Effector memory CD4-positive, alpha-beta T cell (primary cell): Measurements from ENCODE around the gene MMP11.
"Not testable (repeated sequence)": the region's sequence is repeated elsewhere in the genome, so short reads cannot be mapped to it uniquely, and the experiment has no call there.

Experiments
- DNase-seq, 3 donors: peaks; one replicate each; pipeline ENCODE4 v3.0.0-alpha.2; 2020
- H3K27ac ChIP-seq: 2 replicates; pipeline ENCODE4 v1.7.0; 2013; ENCODE audit warnings: mild to moderate bottlenecking, low read length, moderate library complexity; ENCODE audit not compliant: insufficient read depth, poor library complexity, severe bottlenecking
- H3K27me3 ChIP-seq: replicated peaks from 2 replicates; pipeline ENCODE4 v1.7.0; 2013; ENCODE audit warnings: mild to moderate bottlenecking, low read length; ENCODE audit not compliant: insufficient read depth, control insufficient read depth, poor library complexity, severe bottlenecking
- H3K36me3 ChIP-seq: 2 replicates; pipeline ENCODE4 v1.7.0; 2013; ENCODE audit warnings: mild to moderate bottlenecking, low read length, moderate library complexity; ENCODE audit not compliant: control insufficient read depth, insufficient read depth
- H3K4me1 ChIP-seq: 2 replicates; pipeline ENCODE4 v1.7.0; 2013; ENCODE audit warnings: low read length, mild to moderate bottlenecking; ENCODE audit not compliant: control insufficient read depth, insufficient read depth, poor library complexity, severe bottlenecking
- H3K4me3 ChIP-seq: 2 replicates; pipeline ENCODE4 v1.7.0; 2013; ENCODE audit warnings: low read length, low read depth, mild to moderate bottlenecking; ENCODE audit not compliant: insufficient read depth, poor library complexity, severe bottlenecking
- H3K9me3 ChIP-seq: 2 replicates; pipeline ENCODE4 v1.7.0; 2013; ENCODE audit warnings: mild to moderate bottlenecking, low read length, moderate library complexity; ENCODE audit not compliant: control insufficient read depth
- total RNA-seq, 3 donors: gene quantifications; one replicate each; lab custom pipeline; 2026; lab: John Stamatoyannopoulos, UW

The MMP11 gene, protein sequence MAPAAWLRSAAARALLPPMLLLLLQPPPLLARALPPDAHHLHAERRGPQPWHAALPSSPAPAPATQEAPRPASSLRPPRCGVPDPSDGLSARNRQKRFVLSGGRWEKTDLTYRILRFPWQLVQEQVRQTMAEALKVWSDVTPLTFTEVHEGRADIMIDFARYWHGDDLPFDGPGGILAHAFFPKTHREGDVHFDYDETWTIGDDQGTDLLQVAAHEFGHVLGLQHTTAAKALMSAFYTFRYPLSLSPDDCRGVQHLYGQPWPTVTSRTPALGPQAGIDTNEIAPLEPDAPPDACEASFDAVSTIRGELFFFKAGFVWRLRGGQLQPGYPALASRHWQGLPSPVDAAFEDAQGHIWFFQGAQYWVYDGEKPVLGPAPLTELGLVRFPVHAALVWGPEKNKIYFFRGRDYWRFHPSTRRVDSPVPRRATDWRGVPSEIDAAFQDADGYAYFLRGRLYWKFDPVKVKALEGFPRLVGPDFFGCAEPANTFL
- 0.97 to 1.9 (median 1.1) reads per million in 3 donors for total RNA-seq

DNA sequence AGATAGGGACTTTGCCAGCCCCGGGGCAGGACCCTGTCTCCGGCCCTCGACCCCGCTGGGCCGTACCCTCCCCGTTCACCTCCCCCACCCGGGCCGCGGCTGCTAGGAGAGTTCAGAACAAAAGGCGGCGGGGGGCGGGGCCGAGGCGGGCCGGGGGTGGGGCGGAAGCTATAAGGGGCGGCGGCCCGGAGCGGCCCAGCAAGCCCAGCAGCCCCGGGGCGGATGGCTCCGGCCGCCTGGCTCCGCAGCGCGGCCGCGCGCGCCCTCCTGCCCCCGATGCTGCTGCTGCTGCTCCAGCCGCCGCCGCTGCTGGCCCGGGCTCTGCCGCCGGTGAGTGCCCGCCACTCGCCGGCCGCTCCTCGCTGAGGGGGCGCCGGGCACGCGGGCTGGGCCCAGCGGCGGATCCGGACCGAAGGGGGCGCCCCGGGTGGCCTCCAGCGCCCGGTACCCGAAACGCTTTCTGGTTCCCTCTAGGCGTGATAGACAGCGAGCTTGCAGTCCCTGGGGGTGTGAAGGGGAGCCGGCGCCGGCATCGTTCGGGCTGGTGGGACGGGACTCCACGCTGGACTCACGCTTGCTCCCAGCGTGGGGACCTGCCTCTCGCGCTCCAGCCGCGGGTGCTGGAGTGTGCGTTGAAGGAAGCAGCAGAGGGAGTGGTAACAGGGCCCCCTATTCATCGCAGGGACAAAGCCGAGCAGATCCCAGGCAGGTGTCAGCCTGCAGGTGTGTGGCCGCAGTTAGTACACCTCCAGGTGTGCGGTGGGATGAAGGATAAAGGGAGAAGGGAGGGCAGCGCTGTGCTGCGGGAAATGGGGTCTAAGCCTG lies at the start of gene MMP11:
Gene MMP11 (plus strand): TSS at position 201 of the 825 bp plus-strand sequence. CDS start 22 bp downstream, at position 223.
- H3K27ac ChIP-seq, result no peak within 1 kb of the TSS
- H3K4me3 ChIP-seq, result peak within 1 kb of the TSS; percentile 42
- peak; percentile 19 to 38 (median 31) for DNase-seq
- no peaks in the 10 kb centered on the region for H3K27me3 ChIP-seq
- H3K4me1 ChIP-seq, result peaks cover 16% of the 10 kb centered on the region
- no peaks in the 10 kb centered on the region for H3K9me3 ChIP-seq
- H3K36me3 ChIP-seq, result no peaks in the 10 kb centered on the region

GRCh38 chr22:23728108-23728507 lies 44.5 kb upstream of the MMP11 start:
- not testable (repeated sequence) for H3K9me3 ChIP-seq, H3K27me3 ChIP-seq, H3K4me3 ChIP-seq, H3K27ac ChIP-seq, H3K4me1 ChIP-seq, DNase-seq, H3K36me3 ChIP-seq

DNA sequence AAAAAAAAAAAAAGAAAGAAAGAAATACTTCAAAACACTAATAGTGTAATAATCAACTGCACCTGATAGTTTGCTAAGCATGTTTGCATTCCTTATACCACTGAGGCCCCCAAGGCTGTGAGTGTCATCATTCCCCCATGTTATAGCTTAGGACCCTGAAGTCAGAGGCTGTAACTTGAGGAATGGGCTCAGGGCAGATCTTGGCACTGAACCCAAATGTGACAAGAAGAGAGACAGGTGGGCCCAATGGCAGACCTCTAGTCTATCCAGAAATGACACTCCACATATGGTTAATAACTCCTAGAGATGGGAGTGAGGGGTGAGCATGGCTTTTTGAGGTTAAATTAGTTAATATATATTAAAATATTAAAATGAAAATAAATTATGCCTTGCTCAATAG lies 35.0 kb upstream of the MMP11 start:
- no peaks in the 10 kb centered on the region for H3K4me1 ChIP-seq
- no peak overlapping the region for H3K27ac ChIP-seq
- no peaks in the 10 kb centered on the region for H3K36me3 ChIP-seq
- H3K4me3 ChIP-seq, result no peak overlapping the region
- DNase-seq, result no peak
- H3K9me3 ChIP-seq, result no peaks in the 10 kb centered on the region
- no peaks in the 10 kb centered on the region for H3K27me3 ChIP-seq

DNA sequence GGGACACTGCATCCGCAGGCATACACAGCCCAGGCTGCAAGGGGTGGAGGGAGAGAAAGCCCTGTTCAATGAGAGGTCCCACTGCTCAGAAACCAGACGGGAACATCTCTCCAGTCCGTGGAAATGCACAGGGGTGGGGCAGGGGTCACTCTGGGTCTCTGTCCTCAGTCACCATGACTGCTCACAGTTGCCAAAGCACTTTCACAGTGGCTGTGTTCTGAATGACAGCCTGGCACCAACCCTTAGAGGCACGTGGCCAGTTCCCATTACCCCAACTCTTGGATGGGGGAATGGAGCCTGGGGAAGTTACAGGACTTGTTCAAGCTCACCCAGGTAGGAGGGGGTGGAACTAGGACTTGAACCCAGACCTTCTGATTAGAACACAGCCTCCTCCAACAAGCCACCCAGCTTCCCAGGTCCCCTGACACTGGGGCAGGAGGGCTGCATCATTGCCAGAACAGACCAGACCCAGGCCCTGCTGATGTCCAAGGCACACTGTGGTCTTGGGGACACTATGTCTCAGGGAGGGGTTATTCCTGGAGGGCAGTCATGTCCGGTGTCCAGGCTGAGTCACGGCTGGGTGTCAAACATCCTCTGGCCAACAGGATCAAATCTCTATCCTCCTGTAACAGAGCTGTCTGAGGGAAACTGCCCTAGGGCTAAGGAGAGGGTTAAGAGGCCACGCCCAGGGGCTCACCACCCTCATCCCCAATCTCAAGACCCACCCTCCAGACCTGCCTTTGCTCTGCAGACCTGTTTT lies 30.0 kb upstream of the MMP11 start:
- no peak for DNase-seq
- Histone ChIP-seq H3K27ac (no peak overlapping the region), H3K4me3 (no peak overlapping the region), H3K4me1 (no peaks in the 10 kb centered on the region), H3K9me3 (no peaks in the 10 kb centered on the region), H3K27me3 (no peaks in the 10 kb centered on the region), H3K36me3 (peaks cover 17% of the 10 kb centered on the region)

DNA sequence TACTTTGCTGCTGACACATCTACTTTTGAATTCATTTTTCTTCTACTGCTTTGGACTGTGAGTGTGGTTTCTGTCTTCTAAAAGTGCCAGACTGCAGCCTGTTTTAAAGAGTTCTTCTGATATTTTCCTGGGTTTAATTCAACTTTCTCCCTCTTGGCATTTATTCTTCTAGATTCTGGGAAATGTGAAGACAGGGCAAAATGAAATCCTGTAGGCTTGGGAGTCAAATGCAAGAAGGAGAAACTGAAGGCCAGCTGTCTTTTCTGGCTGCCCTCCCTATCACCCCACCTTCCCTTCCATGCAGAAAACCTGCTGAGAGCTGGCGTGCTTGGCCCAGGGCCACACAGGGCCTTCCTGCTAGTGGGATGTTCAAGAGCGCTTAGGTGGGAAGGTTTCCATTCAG lies 29.3 kb upstream of the MMP11 start:
- Histone ChIP-seq H3K27ac (no peak overlapping the region), H3K9me3 (no peaks in the 10 kb centered on the region), H3K4me3 (no peak overlapping the region), H3K27me3 (no peaks in the 10 kb centered on the region), H3K4me1 (no peaks in the 10 kb centered on the region), H3K36me3 (peaks cover 17% of the 10 kb centered on the region)
- no peak for DNase-seq

- H3K4me3 ChIP-seq, result no peak overlapping the region
- H3K27ac ChIP-seq, result no peak overlapping the region
- peaks cover 17% of the 10 kb centered on the region for H3K36me3 ChIP-seq
- no peaks in the 10 kb centered on the region for H3K9me3 ChIP-seq
- no peaks in the 10 kb centered on the region for H3K27me3 ChIP-seq
- DNase-seq, result no peak
- no peaks in the 10 kb centered on the region for H3K4me1 ChIP-seq
Measured at GRCh38 chr22:23744001-23744400, 28.6 kb upstream of the MMP11 start.

- H3K27me3 ChIP-seq, result no peaks in the 10 kb centered on the region
- no peak overlapping the region for H3K27ac ChIP-seq
- no peaks in the 10 kb centered on the region for H3K4me1 ChIP-seq
- no peaks in the 10 kb centered on the region for H3K9me3 ChIP-seq
- no peak overlapping the region for H3K4me3 ChIP-seq
- DNase-seq, result no peak
- peaks cover 17% of the 10 kb centered on the region for H3K36me3 ChIP-seq
Measured at GRCh38 chr22:23744485-23744884, 28.2 kb upstream of the MMP11 start.

DNA sequence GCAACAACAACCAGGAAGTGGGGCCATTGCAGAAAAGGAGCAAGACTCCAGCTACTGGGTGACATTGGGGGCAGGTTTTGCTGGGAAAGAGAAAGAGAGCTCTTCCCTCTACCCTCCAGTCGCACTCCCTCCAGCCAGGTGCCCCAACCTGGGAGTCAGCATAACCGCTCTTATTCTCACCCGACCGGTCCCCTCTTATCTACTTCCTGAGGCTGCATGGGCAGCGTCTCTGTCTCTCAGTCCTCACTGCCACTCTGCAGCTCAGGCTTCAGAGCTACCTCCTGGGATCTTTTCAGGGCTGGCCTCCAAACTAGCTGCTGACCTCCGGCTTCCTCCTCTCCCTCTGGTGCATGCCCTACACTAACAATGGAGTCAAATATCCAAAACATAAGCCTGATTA lies 26.9 kb upstream of the MMP11 start:
- DNase-seq, result no peak
- peaks cover 17% of the 10 kb centered on the region for H3K36me3 ChIP-seq
- H3K4me3 ChIP-seq, result no peak overlapping the region

DNA sequence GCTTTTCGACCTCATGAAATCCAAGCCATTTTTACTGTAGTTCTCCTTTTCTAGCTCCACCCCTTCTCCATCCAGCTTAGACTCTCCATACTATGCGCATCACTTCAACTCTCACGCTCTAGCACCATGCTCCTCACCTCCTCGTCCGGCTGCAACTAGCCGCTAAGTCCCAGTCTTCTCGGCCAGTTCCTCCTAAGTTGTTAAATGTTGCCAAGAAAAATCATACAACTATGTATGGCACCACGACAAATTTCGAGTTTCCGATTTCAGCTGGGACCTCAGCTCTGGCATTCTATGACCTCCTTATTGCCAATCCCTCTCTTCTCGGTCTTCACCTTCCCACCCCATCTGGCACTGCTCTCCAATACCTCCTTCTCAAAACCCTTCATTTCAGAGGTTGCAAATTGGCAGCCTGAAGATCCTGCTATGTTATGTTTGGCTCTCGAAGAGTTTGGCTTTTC lies 22.8 kb upstream of the MMP11 start:
- H3K27ac ChIP-seq, result no peak overlapping the region

More for the DNA sequence above, 26.9 kb upstream of the MMP11 start:
- Histone ChIP-seq H3K27me3 (no peaks in the 10 kb centered on the region), H3K4me1 (peaks cover 6% of the 10 kb centered on the region), H3K27ac (no peak overlapping the region), H3K9me3 (no peaks in the 10 kb centered on the region)

More for the DNA sequence above, 22.8 kb upstream of the MMP11 start:
- H3K36me3 ChIP-seq, result peaks cover 1% of the 10 kb centered on the region
- H3K9me3 ChIP-seq, result no peaks in the 10 kb centered on the region
- DNase-seq, result no peak
- H3K4me1 ChIP-seq, result peaks cover 11% of the 10 kb centered on the region
- no peak overlapping the region for H3K4me3 ChIP-seq
- H3K27me3 ChIP-seq, result no peaks in the 10 kb centered on the region
